Keratinocyte (primary cell): ENCODE measurements around the gene POU6F2. TPM values are rescaled to one million over a fixed set of nuclear protein-coding genes. Genes with fewer than 3 reads are reported as not detected.

Experiments
- DNase-seq: peaks from one replicate; pipeline ENCODE4 v3.0.0-alpha.2; 2011; ENCODE audit warnings: low read depth, missing footprints, low spot score
- FAIRE-seq: peaks from 2 replicates; lab custom pipeline; 2011; peaks lifted over from hg19 to GRCh38; lab: Jason Lieb, UNC
- H2AFZ ChIP-seq: 2 replicates; pipeline ENCODE4 v1.6.0; 2012; ENCODE audit warnings: low read length, control low read depth, inconsistent platforms; ENCODE audit not compliant: control insufficient read depth
- H3K27ac ChIP-seq: 2 replicates; pipeline ENCODE4 v1.5.1; 2011; ENCODE audit warnings: low read length; ENCODE audit not compliant: control insufficient read depth, insufficient read depth
- H3K27me3 ChIP-seq: 3 replicates; pipeline ENCODE4 v1.6.0; 2011; ENCODE audit warnings: low read length; ENCODE audit not compliant: control insufficient read depth, insufficient read depth; ENCODE audit errors: extremely low read depth
- H3K36me3 ChIP-seq, 2 experiments: 2 replicates in 1 of 2; 3 replicates in 1 of 2; pipeline ENCODE4 v1.5.1; 2011; ENCODE audit warnings: low read length in 2 of 2, mild to moderate bottlenecking in 1 of 2; ENCODE audit not compliant: control insufficient read depth in 2 of 2, insufficient read depth in 2 of 2; ENCODE audit errors: extremely low read depth in 1 of 2
- H3K4me1 ChIP-seq: 3 replicates; pipeline ENCODE4 v1.5.1; 2011; ENCODE audit warnings: low read length; ENCODE audit not compliant: control insufficient read depth, insufficient read depth; ENCODE audit errors: extremely low read depth
- H3K4me2 ChIP-seq: 3 replicates; pipeline ENCODE4 v1.6.0; 2011; ENCODE audit warnings: low read depth, low read length; ENCODE audit not compliant: control insufficient read depth, insufficient read depth; ENCODE audit errors: extremely low read depth
- H3K4me3 ChIP-seq, 3 experiments: fragments of 200-600 bp in 1 of 3; sonication (generic) in 1 of 3; 2 replicates in 2 of 3; 3 replicates in 1 of 3; pipeline ENCODE4 v1.5.1; 2011 to 2016; ENCODE audit warnings: low read length in 3 of 3, mild to moderate bottlenecking in 3 of 3, control low read depth in 2 of 3, inconsistent platforms in 1 of 3, low read depth in 1 of 3, mixed read lengths in 1 of 3, mixed run types in 1 of 3, moderate library complexity in 1 of 3; ENCODE audit not compliant: control insufficient read depth in 2 of 3, insufficient read depth in 2 of 3; ENCODE audit errors: extremely low read depth in 1 of 3
- H3K79me2 ChIP-seq: 2 replicates; pipeline ENCODE4 v1.6.0; 2012; ENCODE audit warnings: low read length; ENCODE audit not compliant: control insufficient read depth, insufficient read depth
- H3K9ac ChIP-seq: 3 replicates; pipeline ENCODE4 v1.6.0; 2011; ENCODE audit warnings: low read length; ENCODE audit not compliant: control insufficient read depth, insufficient read depth; ENCODE audit errors: extremely low read depth
- H3K9me1 ChIP-seq: 3 replicates; pipeline ENCODE4 v1.6.0; 2011; ENCODE audit warnings: low read length; ENCODE audit not compliant: control insufficient read depth, insufficient read depth; ENCODE audit errors: extremely low read depth
- H3K9me3 ChIP-seq: 2 replicates; pipeline ENCODE4 v1.5.1; 2012; ENCODE audit warnings: low read depth, low read length; ENCODE audit not compliant: control insufficient read depth
- H4K20me1 ChIP-seq: 3 replicates; pipeline ENCODE4 v1.6.0; 2011; ENCODE audit warnings: low read length; ENCODE audit not compliant: control insufficient read depth, insufficient read depth; ENCODE audit errors: extremely low read depth
- EZH2 ChIP-seq: IDR thresholded peaks from one replicate; pipeline ENCODE4 v1.6.1; 2012; ENCODE audit warnings: inconsistent platforms, mild to moderate bottlenecking, low read length, moderate library complexity
- dilution Hi-C: fragments of 300-500 bp; cut with MboI; formaldehyde crosslinking; loops from one replicate; pipeline ENCODE4 v1.7.0; 2020; ENCODE audit warnings: low sequenced_read_pairs; ENCODE audit not compliant: extremely low pct_ligation_motif_present
- polyA plus RNA-seq, 5 experiments: library from polyadenylated mRNA; depleted of rRNA in 3 of 5; stranded (reverse) in 3 of 5; stranded (forward) in 1 of 5; unstranded in 1 of 5; fragments of >200 nt; gene quantifications; 1 replicate in 1 of 5; 2 replicates in 3 of 5; 3 replicates in 1 of 5; pipeline versions ENCODE4 v1.2.1 to v1.2.3, GENCODE V29; 2011 to 2012; ENCODE audit warnings: missing spikeins in 2 of 5, low read depth in 1 of 5, low replicate concordance in 1 of 5
- TF ChIP-seq, protein P1 (sequence below), 3 experiments: IDR thresholded peaks in 1 of 3; conservative IDR thresholded peaks in 1 of 3; optimal IDR thresholded peaks in 1 of 3; 2 replicates in 2 of 3; 3 replicates in 1 of 3; pipeline versions ENCODE3 to v1.5.1; 2011; ENCODE audit warnings: low read length in 3 of 3, mild to moderate bottlenecking in 3 of 3, moderate library complexity in 2 of 3, control low read depth in 1 of 3, inconsistent platforms in 1 of 3; ENCODE audit not compliant: insufficient read depth in 2 of 3; ENCODE audit errors: extremely low read depth in 1 of 3

POU6F2 gene
- polyA plus RNA-seq, 1 donor (not counting 4 experiments of a cell fraction or from before 2014, with no cell fraction given) = not detected

DNA sequence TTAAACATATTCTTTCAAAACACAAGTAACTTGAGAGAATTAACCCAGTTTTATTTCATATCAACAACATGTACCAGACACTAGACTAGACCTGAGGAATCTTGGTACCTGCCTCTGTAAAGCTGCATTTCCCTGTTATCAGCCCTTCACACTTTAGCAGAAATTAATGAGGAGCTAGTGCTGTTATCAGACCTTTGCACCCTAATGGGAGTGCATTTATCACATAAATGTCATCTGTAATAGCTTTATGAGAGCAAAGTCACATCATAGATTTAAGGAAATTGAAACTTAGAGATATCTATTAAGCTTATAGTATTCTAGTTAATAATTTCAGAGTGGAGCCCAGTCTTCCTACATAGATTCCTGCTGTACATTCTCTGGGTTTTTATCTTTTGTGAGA lies 318.1 kb downstream of the POU6F2 start:
- TF ChIP-seq, protein P1, sequence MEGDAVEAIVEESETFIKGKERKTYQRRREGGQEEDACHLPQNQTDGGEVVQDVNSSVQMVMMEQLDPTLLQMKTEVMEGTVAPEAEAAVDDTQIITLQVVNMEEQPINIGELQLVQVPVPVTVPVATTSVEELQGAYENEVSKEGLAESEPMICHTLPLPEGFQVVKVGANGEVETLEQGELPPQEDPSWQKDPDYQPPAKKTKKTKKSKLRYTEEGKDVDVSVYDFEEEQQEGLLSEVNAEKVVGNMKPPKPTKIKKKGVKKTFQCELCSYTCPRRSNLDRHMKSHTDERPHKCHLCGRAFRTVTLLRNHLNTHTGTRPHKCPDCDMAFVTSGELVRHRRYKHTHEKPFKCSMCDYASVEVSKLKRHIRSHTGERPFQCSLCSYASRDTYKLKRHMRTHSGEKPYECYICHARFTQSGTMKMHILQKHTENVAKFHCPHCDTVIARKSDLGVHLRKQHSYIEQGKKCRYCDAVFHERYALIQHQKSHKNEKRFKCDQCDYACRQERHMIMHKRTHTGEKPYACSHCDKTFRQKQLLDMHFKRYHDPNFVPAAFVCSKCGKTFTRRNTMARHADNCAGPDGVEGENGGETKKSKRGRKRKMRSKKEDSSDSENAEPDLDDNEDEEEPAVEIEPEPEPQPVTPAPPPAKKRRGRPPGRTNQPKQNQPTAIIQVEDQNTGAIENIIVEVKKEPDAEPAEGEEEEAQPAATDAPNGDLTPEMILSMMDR (optimal IDR thresholded peaks at IDR 0.05 in 1 of 3, IDR thresholded peaks at IDR 0.05 in 1 of 3, conservative IDR thresholded peaks at IDR 0.05 in 1 of 3; ENCODE audit: extremely low read depth in 1 of 3, insufficient read depth in 2 of 3, low read length in 3 of 3) = no peak
- no peak for TF ChIP-seq EZH2
- dilution Hi-C loops = no loop called here

DNA sequence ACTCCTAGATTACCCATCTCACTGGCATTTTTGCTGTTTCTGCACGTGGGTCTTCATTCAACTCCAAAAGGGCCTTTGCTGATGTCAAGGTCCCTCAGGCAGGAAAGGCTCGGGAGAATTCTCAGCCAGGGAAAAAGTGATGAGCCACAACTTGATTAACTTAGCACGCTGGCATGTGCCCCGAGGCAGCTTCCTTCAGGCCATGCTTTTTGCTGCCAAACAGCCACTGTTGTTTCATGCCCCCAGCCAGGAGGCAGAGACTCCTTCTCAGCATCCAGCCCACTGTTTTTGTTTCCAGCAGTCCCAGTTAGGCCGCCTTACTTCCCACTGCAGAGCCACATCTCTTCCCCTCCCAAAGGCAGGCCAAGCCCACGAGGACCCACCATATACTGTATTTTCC lies 322.0 kb downstream of the POU6F2 start:
- H3K4me3 ChIP-seq = no peak overlapping the region
- no peaks in the 10 kb centered on the region for H4K20me1 ChIP-seq
- H3K9me1 ChIP-seq = no peaks in the 10 kb centered on the region
- TF ChIP-seq, protein P1 (optimal IDR thresholded peaks at IDR 0.05 in 1 of 3, IDR thresholded peaks at IDR 0.05 in 1 of 3, conservative IDR thresholded peaks at IDR 0.05 in 1 of 3; ENCODE audit: extremely low read depth in 1 of 3, insufficient read depth in 2 of 3, low read length in 3 of 3) = no peak
- no peak for TF ChIP-seq EZH2
- no peak overlapping the region for H3K9ac ChIP-seq
- no peak overlapping the region for H3K4me2 ChIP-seq
- no peak overlapping the region for H3K27ac ChIP-seq
- DNase-seq = no peak
- dilution Hi-C loops = no loop called here
- H3K9me3 ChIP-seq = no peaks in the 10 kb centered on the region
- H3K4me1 ChIP-seq = no peaks in the 10 kb centered on the region
- H3K36me3 ChIP-seq = no peaks in the 10 kb centered on the region
- no peak for FAIRE-seq
- no peaks in the 10 kb centered on the region for H3K27me3 ChIP-seq
- H2AFZ ChIP-seq = no peak overlapping the region
- H3K79me2 ChIP-seq = no peaks in the 10 kb centered on the region

More for the DNA sequence above, 318.1 kb downstream of the POU6F2 start:
- Histone ChIP-seq H4K20me1 (no peaks in the 10 kb centered on the region), H3K27me3 (no peaks in the 10 kb centered on the region), H3K27ac (no peak overlapping the region), H3K4me1 (no peaks in the 10 kb centered on the region), H3K9ac (no peak overlapping the region), H3K4me3 (no peak overlapping the region), H3K79me2 (no peaks in the 10 kb centered on the region), H3K36me3 (no peaks in the 10 kb centered on the region), H2AFZ (no peak overlapping the region), H3K9me1 (no peaks in the 10 kb centered on the region), H3K4me2 (no peak overlapping the region), H3K9me3 (no peaks in the 10 kb centered on the region)
- no peak for DNase-seq
- no peak for FAIRE-seq
